ENCODE measurements around the gene RNF25. TPM values are rescaled to one million over a fixed set of nuclear protein-coding genes. Genes with fewer than 3 reads are reported as not detected.
"Not testable (repeated sequence)": the region's sequence is repeated elsewhere in the genome, so short reads cannot be mapped to it uniquely, and the experiment has no call there.

The RNF25 gene
- polyA plus RNA-seq, 3 donors: 10.3 to 29.2 (median 18.9) TPM

GRCh38 chr2:218694405-218695145, 22.8 kb upstream of the RNF25 start:
- WGBS, 3 donors: 85 to 96% (median 87%) methylated on average over 3 of the region's 3 CpGs
- no peak overlapping the region for H3K27ac ChIP-seq (ENCODE audit: low read depth, low read length)

- H3K27ac ChIP-seq (ENCODE audit: low read depth, low read length): no peak overlapping the region
These were observed 19.4 kb upstream of the RNF25 start for GRCh38 chr2:218691234-218691633.

GRCh38 chr2:218687400-218688060, 15.7 kb upstream of the RNF25 start:
- H3K27ac ChIP-seq (ENCODE audit: low read depth, low read length): not testable (repeated sequence)
- WGBS, 3 donors: 22 to 29% (median 25%) methylated on average over 5 of the region's 5 CpGs

- WGBS, 3 donors: 77 to 85% (median 82%) methylated on average over 3 of the region's 3 CpGs
- H3K27ac ChIP-seq (ENCODE audit: low read depth, low read length): no peak overlapping the region
These were observed 8.3 kb upstream of the RNF25 start for GRCh38 chr2:218680061-218680460.

- no peak overlapping the region for H3K27ac ChIP-seq (ENCODE audit: low read depth, low read length)
- WGBS, 3 donors: 55 to 74% (median 58%) methylated on average over 4 of the region's 4 CpGs
These were observed 7.3 kb upstream of the RNF25 start for GRCh38 chr2:218679119-218679518.

- 42 to 48% (median 46%) methylated on average over 12 of the region's 12 CpGs for WGBS, 3 donors
- H3K27ac ChIP-seq (ENCODE audit: low read depth, low read length): no peak overlapping the region
These were observed 627 bp downstream of the RNF25 start for GRCh38 chr2:218671097-218671653.

GRCh38 chr2:218664653-218665052, 7.1 kb downstream of the RNF25 start:
- WGBS, 3 donors: 86 to 96% (median 95%) methylated on average over 7 of the region's 7 CpGs
- no peak overlapping the region for H3K27ac ChIP-seq (ENCODE audit: low read depth, low read length)

- 89 to 91% (median 91%) methylated on average over 15 of the region's 15 CpGs for WGBS, 3 donors
- no peak overlapping the region for H3K27ac ChIP-seq (ENCODE audit: low read depth, low read length)
These were observed 7.9 kb downstream of the RNF25 start for GRCh38 chr2:218663901-218664300.

GRCh38 chr2:218662827-218663226, 9.0 kb downstream of the RNF25 start:
- no peak overlapping the region for H3K27ac ChIP-seq (ENCODE audit: low read depth, low read length)
- 81 to 89% (median 86%) methylated on average over 10 of the region's 10 CpGs for WGBS, 3 donors

- H3K27ac ChIP-seq (ENCODE audit: low read depth, low read length): no peak overlapping the region
- 83 to 87% (median 84%) methylated on average over 7 of the region's 7 CpGs for WGBS, 3 donors
These were observed 9.4 kb downstream of the RNF25 start for GRCh38 chr2:218662377-218662776.

- WGBS, 3 donors: 8 to 17% (median 17%) methylated on average over 8 of the region's 8 CpGs
- no peak overlapping the region for H3K27ac ChIP-seq (ENCODE audit: low read depth, low read length)
These were observed 11.8 kb downstream of the RNF25 start for GRCh38 chr2:218659988-218660358.

GRCh38 chr2:218659258-218659987, 12.4 kb downstream of the RNF25 start, which contains the start of the genes BCS1L and ZNF142:
Gene BCS1L, plus strand, starts transcription at chr2:218659683. Its CDS starts 1,305 bp downstream, at chr2:218660988.
Gene ZNF142, minus strand, starts transcription at chr2:218659623. Its CDS starts 3,194 bp downstream, at chr2:218656429.
- 0 to 1% (median 1%) methylated on average over 49 of the region's 49 CpGs for WGBS, 3 donors
- H3K27ac ChIP-seq (ENCODE audit: low read depth, low read length): no peak within 1 kb of the TSS

GRCh38 chr2:218658671-218659257, 13.0 kb downstream of the RNF25 start:
- no peak overlapping the region for H3K27ac ChIP-seq (ENCODE audit: low read depth, low read length)
- WGBS, 3 donors: 1 to 3% (median 2%) methylated on average over 27 of the region's 27 CpGs

- 86 to 94% (median 88%) methylated on average over 2 of the region's 2 CpGs for WGBS, 3 donors
- no peak overlapping the region for H3K27ac ChIP-seq (ENCODE audit: low read depth, low read length)
These were observed 16.1 kb downstream of the RNF25 start for GRCh38 chr2:218655751-218656150.

GRCh38 chr2:218648787-218649100, 23.1 kb downstream of the RNF25 start:
- 87 to 94% (median 89%) methylated on average over 10 to 11 of the region's 11 CpGs for WGBS, 3 donors

GRCh38 chr2:218648088-218648786, 23.6 kb downstream of the RNF25 start:
- H3K27ac ChIP-seq (ENCODE audit: low read depth, low read length): no peak overlapping the region
- 70 to 76% (median 70%) methylated on average over 9 of the region's 9 CpGs for WGBS, 3 donors

More at GRCh38 chr2:218648787-218649100, 23.1 kb downstream of the RNF25 start:
- no peak overlapping the region for H3K27ac ChIP-seq (ENCODE audit: low read depth, low read length)

- no peak overlapping the region for H3K27ac ChIP-seq (ENCODE audit: low read depth, low read length)
- 72 to 86% (median 74%) methylated on average over 1 of the region's 1 CpG for WGBS, 3 donors
These were observed 26.7 kb downstream of the RNF25 start for GRCh38 chr2:218645126-218645525.

- H3K27ac ChIP-seq (ENCODE audit: low read depth, low read length): no peak overlapping the region
- WGBS, 3 donors: 74 to 95% (median 94%) methylated on average over 11 of the region's 11 CpGs
These were observed 27.1 kb downstream of the RNF25 start for GRCh38 chr2:218644721-218645120.

All from adipose tissue (tissue), 3 donors.